ENCODE results near the gene PPP3CA.

The PPP3CA gene

DNA sequence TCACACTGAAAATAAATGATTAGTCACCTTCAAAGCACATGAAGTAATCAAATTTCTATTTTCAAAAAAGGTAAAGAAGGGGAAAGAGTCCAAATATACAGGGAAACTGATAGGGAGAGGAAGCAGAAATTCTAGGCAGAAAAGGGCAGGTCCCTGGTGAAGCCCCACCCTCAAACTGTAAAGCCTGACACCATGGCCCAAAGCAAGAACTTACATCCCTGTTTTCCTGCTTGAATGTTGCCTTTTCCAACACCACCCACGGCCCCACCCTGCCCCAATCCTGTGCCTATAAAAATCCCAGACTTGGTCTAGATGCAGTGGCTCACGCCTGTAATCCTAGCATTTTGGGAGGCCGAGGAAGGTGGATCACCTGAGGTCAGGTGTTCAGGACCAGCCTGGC, 361.8 kb downstream of the PPP3CA start:
- DNase-seq = no peak

DNA sequence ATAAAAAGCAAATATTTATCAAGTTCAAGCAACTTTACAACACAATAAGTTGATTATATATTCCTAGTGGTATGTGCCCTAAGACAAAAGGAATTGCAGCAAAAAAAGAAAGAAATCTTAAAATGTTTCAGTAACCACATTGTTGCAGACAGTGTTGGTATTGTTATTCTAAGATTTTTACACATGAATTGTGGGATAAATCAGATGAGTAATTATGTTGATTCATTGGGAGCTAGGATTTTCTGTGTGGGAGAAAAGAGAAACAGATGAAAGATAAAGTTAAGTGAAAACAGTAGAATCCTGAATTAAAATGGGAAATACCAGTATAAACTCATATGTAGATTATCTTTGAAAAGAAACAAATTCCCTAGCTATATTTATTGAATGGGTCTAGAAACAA, 362.4 kb downstream of the PPP3CA start:
- no peak for DNase-seq

DNA sequence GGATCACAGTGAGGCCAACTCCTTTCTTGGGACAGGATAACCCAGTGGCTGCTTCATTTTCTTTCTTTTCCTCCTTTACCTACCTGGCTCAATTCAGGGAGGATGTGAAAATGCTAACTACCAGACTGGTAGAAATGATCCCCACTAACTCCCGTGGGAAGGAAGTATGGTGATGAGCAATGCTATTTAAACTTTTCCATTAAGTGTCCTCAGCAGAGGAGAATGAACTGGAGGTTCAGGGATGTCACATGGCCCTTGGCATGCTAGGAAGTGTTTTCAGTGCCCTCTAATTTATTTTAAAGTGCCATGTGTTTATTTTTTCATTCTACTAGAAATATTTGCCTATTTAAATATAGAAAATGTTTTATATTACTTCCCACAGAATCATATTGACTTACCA, 363.9 kb downstream of the PPP3CA start:
- DNase-seq = no peak

DNA sequence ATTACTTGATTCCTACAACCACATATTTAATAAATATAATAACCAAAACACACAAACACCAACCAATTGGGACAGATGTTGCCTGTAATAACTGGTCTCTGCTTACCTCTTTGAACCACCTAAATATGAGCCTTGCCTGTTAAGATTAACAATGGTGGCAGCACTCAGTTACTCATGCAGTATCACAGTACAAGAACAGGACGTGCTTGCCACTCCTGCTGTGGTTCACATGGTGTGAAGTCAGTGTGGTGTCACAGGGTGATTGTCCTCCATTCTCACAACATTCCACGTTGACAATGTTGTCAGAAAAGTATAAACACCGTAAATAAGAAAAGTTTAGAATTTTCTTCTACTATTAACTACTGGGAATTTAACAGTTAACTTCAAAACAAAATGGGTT, 365.0 kb downstream of the PPP3CA start:
- no peak for DNase-seq

DNA sequence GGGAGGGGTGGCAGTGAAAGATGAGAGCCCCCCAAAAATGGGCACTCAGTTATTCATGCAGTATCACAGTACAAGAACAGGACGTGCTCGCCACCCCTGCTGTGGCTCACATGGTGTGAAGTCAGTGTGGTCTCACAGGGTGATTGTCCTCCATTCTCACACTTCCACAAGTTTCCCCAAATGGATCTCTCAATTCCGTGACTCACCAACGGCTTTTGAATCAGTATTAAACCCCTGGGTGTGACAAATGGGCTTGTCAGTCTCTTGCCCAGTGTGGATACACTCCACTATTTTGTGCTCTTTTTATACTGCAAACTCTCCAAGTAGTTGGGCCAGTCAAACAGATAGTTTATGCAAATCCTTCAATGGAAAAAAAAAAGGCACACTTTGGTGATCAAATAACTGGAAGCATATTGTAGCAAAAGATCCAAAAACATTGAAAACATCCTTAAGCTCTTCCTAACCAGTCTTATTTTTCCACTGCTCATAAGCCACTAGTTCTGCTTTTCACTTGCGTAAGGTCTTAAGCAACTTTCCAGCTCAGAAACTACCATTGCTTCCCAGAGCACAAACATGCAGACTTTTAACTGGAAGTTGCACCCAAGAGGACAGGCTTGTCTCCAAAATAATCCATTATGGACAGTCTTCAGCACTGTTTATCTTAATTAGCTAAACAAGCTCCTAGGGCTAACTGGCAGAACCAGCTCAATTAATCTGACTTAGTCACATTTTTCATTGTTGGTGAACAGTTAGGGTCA, 365.7 kb downstream of the PPP3CA start:
- DNase-seq = peak in 1 of 2 donors; percentile 6

DNA sequence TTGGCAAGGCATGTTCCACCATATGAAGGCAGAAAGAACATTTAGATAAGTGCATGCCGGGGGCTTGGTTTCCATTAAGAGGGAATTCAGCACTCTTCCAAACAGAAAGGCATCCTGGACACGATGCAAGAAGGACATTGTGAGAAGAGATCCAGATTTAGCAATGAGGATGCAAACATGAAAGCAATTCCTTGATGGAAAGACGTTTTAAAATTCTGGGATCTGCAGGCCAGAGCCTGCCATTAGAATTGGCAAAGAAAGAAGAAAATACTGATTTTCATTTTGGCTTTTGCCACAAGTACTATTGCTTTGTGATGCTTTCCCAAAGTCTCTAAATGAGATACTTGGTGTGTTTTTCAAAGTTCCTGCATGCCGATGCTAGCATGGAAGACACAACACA, 367.6 kb downstream of the PPP3CA start:
- DNase-seq = no peak

DNA sequence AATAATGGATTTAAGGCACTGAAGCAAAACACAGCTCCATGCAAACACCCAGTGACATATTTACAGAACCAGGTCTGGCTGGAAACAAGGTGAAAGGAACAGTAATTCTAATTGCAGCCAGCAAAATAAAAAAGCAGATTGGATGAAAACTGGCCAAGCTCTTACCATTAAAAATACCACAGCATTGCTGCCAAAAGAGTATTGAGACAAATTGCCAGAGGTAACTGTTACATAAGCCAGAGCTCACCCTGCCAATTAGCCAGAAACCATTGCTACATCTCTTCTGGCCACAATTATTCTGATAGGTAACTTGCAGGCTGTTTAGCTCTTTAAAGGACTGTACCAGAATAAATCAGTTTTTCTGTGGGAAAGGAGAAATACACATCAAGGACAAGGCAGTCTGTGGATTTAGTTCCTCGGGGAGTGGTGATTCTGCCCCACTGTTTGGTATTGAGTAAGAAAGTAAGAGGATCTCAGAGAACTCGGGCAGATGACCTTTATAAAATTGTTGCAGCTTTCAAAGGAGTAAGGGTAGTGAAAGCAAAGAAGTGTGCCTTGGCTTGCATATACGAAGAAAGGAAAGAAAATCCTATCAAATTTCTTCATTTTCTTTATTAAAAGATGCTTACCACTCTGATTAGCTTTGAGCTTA, 369.5 kb downstream of the PPP3CA start:
- no peak for DNase-seq

DNA sequence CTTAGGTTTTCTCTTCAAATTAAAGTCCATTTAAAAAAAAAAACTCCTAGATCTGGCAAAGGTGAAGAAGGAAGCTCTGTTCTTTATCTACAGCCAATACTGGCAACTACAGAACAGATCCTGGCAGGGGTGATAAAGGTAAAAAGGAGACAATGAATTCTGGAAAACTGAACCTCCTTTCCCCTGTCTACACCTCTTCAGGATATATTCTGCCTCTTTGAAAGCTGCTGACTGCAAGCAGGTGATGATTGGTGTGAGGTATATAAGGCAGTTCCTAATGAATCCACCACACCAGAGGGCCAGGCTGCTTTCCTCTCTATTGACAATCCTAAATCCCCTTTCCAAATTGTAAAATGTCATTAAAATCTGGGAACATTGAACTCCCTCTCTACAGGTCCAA, 370.1 kb downstream of the PPP3CA start:
- DNase-seq = no peak
